Measurements from ENCODE around the gene KRTAP2-1. TPM values are rescaled to one million over a fixed set of nuclear protein-coding genes. Genes with fewer than 3 reads are reported as not detected.

Gene KRTAP2-1
- total and polyA plus RNA-seq, 2 experiments from 2014 or later, result not detected

GRCh38 chr17:41073676-41074075, 26.6 kb upstream of the KRTAP2-1 start:
- ATAC-seq (no peak), DNase-seq (ENCODE audit: low spot score) (no peak)
- no peak overlapping the region for H3K4me2 ChIP-seq
- H3K4me3 ChIP-seq, result no peak overlapping the region
- no peaks in the 10 kb centered on the region for H3K36me3 ChIP-seq (ENCODE audit: insufficient read depth)
- no peaks in the 10 kb centered on the region for H3K79me2 ChIP-seq (replicated peaks; ENCODE audit: insufficient read depth)
- no peaks in the 10 kb centered on the region for H3K27me3 ChIP-seq (ENCODE audit: insufficient read depth)
- Mint-ChIP-seq H3K36me3 (ENCODE audit: low read depth) (no peaks in the 10 kb centered on the region), H3K27me3 (ENCODE audit: insufficient read depth, low read depth, poor library complexity) (no peaks in the 10 kb centered on the region), H3K4me1 (no peaks in the 10 kb centered on the region), H3K9me3 (no peaks in the 10 kb centered on the region; the same call in 2 of the 3 replicates), H3K4me3 (no peak overlapping the region), H3K27ac (no peak overlapping the region)
- no peak overlapping the region for H3K27ac ChIP-seq (ENCODE audit: low read depth)
- peaks cover 5% of the 10 kb centered on the region for H3K9me2 ChIP-seq (ENCODE audit: insufficient read depth)
- H3F3A ChIP-seq (replicated peaks; ENCODE audit: low read depth), result no peaks in the 10 kb centered on the region
- H3K4me1 ChIP-seq (ENCODE audit: insufficient read depth), result no peaks in the 10 kb centered on the region
- H4K20me1 ChIP-seq (replicated peaks; ENCODE audit: insufficient read depth), result no peaks in the 10 kb centered on the region
- TF ChIP-seq CREB1 (CRISPR knock-in tag; IDR thresholded peaks at IDR 0.05; ENCODE audit: low read depth), result no peak
- TF ChIP-seq ZNF331 (CRISPR knock-in tag; IDR thresholded peaks at IDR 0.05; ENCODE audit: low read depth), result no peak
- TF ChIP-seq ETS1 (IDR thresholded peaks at IDR 0.05), result no peak
- TF ChIP-seq REST (IDR thresholded peaks at IDR 0.05; ENCODE audit: unreplicated experiment), result no peak
- TF ChIP-seq ZNF462 (CRISPR knock-in tag; IDR thresholded peaks at IDR 0.05), result no peak
- TF ChIP-seq POLR2AphosphoS5 (IDR thresholded peaks at IDR 0.05; ENCODE audit: low read depth), result no peak
- TF ChIP-seq STAT1 (IDR thresholded peaks at IDR 0.05; ENCODE audit: unreplicated experiment), result no peak
- TF ChIP-seq NANOG (IDR thresholded peaks at IDR 0.05; ENCODE audit: borderline replicate concordance), result no peak
- TF ChIP-seq ZNF114 (CRISPR knock-in tag; IDR thresholded peaks at IDR 0.05), result no peak
- no peak for TF ChIP-seq EZH2 (IDR thresholded peaks at IDR 0.05; ENCODE audit: low read depth, unreplicated experiment)
- TF ChIP-seq CTCF (conservative IDR thresholded peaks at IDR 0.05; ENCODE audit: low read depth in 2 of 2), result no peak
- no peak for TF ChIP-seq JUNB (IDR thresholded peaks at IDR 0.05; ENCODE audit: unreplicated experiment)
- H2AFZ ChIP-seq, result no peak overlapping the region

Measured in GM23338 (cell line).